ENCODE results near the gene CHD3. TPM values are rescaled to one million over a fixed set of nuclear protein-coding genes. Genes with fewer than 3 reads are reported as not detected.
A peak's percentile ranks its signal among the peaks of the same experiment; 100 is the strongest.

CHD3 gene
- total RNA-seq, 4 donors from 2014 or later = 5.4 to 7.7 (median 6.0) TPM

GRCh38 chr17:7852262-7852670, 36.3 kb upstream of the CHD3 start:
- TF ChIP-seq POLR2A (IDR thresholded peaks at IDR 0.05) = no peak
- TF ChIP-seq, protein P1, sequence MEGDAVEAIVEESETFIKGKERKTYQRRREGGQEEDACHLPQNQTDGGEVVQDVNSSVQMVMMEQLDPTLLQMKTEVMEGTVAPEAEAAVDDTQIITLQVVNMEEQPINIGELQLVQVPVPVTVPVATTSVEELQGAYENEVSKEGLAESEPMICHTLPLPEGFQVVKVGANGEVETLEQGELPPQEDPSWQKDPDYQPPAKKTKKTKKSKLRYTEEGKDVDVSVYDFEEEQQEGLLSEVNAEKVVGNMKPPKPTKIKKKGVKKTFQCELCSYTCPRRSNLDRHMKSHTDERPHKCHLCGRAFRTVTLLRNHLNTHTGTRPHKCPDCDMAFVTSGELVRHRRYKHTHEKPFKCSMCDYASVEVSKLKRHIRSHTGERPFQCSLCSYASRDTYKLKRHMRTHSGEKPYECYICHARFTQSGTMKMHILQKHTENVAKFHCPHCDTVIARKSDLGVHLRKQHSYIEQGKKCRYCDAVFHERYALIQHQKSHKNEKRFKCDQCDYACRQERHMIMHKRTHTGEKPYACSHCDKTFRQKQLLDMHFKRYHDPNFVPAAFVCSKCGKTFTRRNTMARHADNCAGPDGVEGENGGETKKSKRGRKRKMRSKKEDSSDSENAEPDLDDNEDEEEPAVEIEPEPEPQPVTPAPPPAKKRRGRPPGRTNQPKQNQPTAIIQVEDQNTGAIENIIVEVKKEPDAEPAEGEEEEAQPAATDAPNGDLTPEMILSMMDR (IDR thresholded peaks at IDR 0.05 in 4 of 5, conservative IDR thresholded peaks at IDR 0.05 in 1 of 5) = no peak
- peaks cover 0 to 51% of the 10 kb centered on the region in 2 donors for H3K36me3 ChIP-seq
- DNase-seq = peak in 1 of 2 donors; percentile 23

DNA sequence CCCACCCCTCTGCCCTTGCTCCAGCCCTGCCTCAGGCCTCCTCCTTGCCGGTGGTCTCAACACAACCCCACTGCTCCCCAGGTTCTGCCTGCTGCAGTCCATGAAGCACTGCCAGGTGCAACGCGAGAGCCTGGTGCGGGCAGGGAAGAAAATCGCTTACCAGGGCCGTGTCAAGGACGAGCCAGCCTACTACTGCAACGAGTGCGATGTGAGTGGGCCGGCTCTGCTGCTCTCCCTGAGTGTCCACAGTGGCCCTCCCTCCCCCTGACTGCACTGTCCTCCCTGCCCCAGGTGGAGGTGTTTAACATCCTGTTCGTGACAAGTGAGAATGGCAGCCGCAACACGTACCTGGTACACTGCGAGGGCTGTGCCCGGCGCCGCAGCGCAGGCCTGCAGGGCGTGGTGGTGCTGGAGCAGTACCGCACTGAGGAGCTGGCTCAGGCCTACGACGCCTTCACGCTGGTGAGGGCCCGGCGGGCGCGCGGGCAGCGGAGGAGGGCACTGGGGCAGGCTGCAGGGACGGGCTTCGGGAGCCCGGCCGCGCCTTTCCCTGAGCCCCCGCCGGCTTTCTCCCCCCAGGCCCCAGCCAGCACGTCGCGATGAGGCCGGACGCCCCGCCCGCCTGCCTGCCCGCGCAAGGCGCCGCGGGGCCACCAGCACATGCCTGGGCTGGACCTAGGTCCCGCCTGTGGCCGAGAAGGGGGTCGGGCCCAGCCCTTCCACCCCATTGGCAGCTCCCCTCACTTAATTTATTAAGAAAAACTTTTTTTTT, 35.5 kb upstream of the CHD3 start:
- in situ Hi-C loops (cut with MboI; ENCODE audit: low sequenced_read_pairs in 4 of 4) (loop anchor here in 2 of 4 donors (25.0 kb wide), 1 partner anchor 134 kb away; no protein-coding TSS in a partner anchor), intact Hi-C loops (cut with DNase I; ENCODE audit: low total_unique reads) (loop anchor here (10.0 kb wide), 1 partner anchor 108 kb away; no protein-coding TSS in a partner anchor)
- Histone ChIP-seq H3K36me3 (peaks cover 0 to 43% of the 10 kb centered on the region in 2 donors), H3K27me3 (no peaks in the 10 kb centered on the region), H3K27ac (peak overlapping the region; percentile 91 to 99 (median 96)), H3K4me1 (peaks cover 19 to 25% of the 10 kb centered on the region in 2 donors), H3K9me3 (no peaks in the 10 kb centered on the region), H3K4me3 (peak overlapping the region in 2 of 4 donors; percentile 9 to 86)
- DNase-seq (peak in 1 of 2 donors; percentile 13), ATAC-seq (no peak)
- no peak for TF ChIP-seq POLR2A (IDR thresholded peaks at IDR 0.05)
- TF ChIP-seq, protein P1 (IDR thresholded peaks at IDR 0.05 in 4 of 5, conservative IDR thresholded peaks at IDR 0.05 in 1 of 5) = no peak

More at GRCh38 chr17:7852262-7852670, 36.3 kb upstream of the CHD3 start:
- intact Hi-C loops (cut with DNase I; ENCODE audit: low total_unique reads) (loop anchor here (10.0 kb wide), 1 partner anchor 107 kb away; no protein-coding TSS in a partner anchor), in situ Hi-C loops (cut with MboI; ENCODE audit: low sequenced_read_pairs in 4 of 4) (loop anchor here in 2 of 4 donors (25.0 kb wide), 1 partner anchor 135 kb away; no protein-coding TSS in a partner anchor)
- peaks cover 19 to 22% of the 10 kb centered on the region in 2 donors for H3K4me1 ChIP-seq
- ATAC-seq = no peak
- H3K9me3 ChIP-seq = no peaks in the 10 kb centered on the region
- H3K27ac ChIP-seq = peak overlapping the region in 3 of 4 donors; percentile 12 to 72 (median 57)
- no peaks in the 10 kb centered on the region for H3K27me3 ChIP-seq
- no peak overlapping the region for H3K4me3 ChIP-seq

GRCh38 chr17:7853691-7854038, 34.9 kb upstream of the CHD3 start:
- ATAC-seq = no peak
- H3K27ac ChIP-seq = peak overlapping the region; percentile 91 to 99 (median 96)
- H3K9me3 ChIP-seq = no peaks in the 10 kb centered on the region
- intact Hi-C loops (cut with DNase I; ENCODE audit: low total_unique reads) = loop anchor here (10.0 kb wide), 1 partner anchor 109 kb away; no protein-coding TSS in a partner anchor
- peak overlapping the region in 2 of 4 donors; percentile 9 to 86 for H3K4me3 ChIP-seq
- TF ChIP-seq, protein P1 (IDR thresholded peaks at IDR 0.05 in 4 of 5, conservative IDR thresholded peaks at IDR 0.05 in 1 of 5) = no peak
- TF ChIP-seq POLR2A (IDR thresholded peaks at IDR 0.05) = no peak
- in situ Hi-C loops (cut with MboI; ENCODE audit: low sequenced_read_pairs in 4 of 4) = loop anchor here in 2 of 4 donors (25.0 kb wide), 1 partner anchor 134 kb away; no protein-coding TSS in a partner anchor
- H3K4me1 ChIP-seq = peaks cover 24 to 30% of the 10 kb centered on the region in 2 donors
- no peaks in the 10 kb centered on the region for H3K27me3 ChIP-seq
- no peak for DNase-seq
- peaks cover 0 to 37% of the 10 kb centered on the region in 2 donors for H3K36me3 ChIP-seq

DNA sequence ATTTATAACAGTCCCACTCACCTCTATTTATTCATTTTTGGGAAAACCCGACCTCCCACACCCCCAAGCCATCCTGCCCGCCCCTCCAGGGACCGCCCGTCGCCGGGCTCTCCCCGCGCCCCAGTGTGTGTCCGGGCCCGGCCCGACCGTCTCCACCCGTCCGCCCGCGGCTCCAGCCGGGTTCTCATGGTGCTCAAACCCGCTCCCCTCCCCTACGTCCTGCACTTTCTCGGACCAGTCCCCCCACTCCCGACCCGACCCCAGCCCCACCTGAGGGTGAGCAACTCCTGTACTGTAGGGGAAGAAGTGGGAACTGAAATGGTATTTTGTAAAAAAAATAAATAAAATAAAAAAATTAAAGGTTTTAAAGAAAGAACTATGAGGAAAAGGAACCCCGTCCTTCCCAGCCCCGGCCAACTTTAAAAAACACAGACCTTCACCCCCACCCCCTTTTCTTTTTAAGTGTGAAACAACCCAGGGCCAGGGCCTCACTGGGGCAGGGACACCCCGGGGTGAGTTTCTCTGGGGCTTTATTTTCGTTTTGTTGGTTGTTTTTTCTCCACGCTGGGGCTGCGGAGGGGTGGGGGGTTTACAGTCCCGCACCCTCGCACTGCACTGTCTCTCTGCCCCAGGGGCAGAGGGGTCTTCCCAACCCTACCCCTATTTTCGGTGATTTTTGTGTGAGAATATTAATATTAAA, 34.4 kb upstream of the CHD3 start:
- Histone ChIP-seq H3K4me1 (peaks cover 29 to 36% of the 10 kb centered on the region in 2 donors), H3K9me3 (no peaks in the 10 kb centered on the region), H3K27me3 (no peaks in the 10 kb centered on the region), H3K27ac (peak overlapping the region; percentile 91 to 99 (median 96)), H3K36me3 (peaks cover 0 to 32% of the 10 kb centered on the region in 2 donors), H3K4me3 (peak overlapping the region in 3 of 4 donors; percentile 65 to 86 (median 73))
- ATAC-seq (no peak), DNase-seq (peak in 1 of 2 donors; percentile 13)
- TF ChIP-seq, protein P1 (IDR thresholded peaks at IDR 0.05 in 4 of 5, conservative IDR thresholded peaks at IDR 0.05 in 1 of 5) = no peak
- no peak for TF ChIP-seq POLR2A (IDR thresholded peaks at IDR 0.05)
- intact Hi-C loops (cut with DNase I; ENCODE audit: low total_unique reads) = loop anchor here (10.0 kb wide), 1 partner anchor 109 kb away; no protein-coding TSS in a partner anchor
- in situ Hi-C loops (cut with MboI; ENCODE audit: low sequenced_read_pairs in 4 of 4) = loop anchor here in 2 of 4 donors (25.0 kb wide), 1 partner anchor 133 kb away; no protein-coding TSS in a partner anchor
